ENCODE results near the gene KRT32.

DNA sequence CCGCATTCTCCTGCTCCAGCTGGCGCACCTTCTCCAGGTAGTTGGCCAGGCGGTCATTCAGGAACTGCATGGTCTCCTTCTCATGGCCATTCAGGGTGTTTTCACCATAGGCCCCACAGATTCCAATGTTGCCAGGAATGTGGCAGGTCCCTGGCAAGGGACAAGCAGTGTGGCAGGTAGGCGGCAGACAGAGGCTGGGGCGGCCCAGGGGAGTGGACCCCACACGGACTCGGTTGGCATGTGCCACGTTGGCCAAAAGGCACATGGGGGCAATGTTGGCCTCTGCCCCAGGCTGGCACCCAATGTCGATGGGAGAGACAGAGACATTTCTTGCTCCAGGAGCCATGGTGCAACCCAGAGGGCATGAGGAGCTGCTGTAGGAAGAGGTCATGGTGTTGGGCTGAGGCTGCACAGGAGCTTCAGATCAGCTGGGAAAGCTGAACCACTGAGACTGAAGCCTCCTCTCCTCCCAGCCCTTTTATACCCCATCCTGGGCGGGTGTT lies 26.6 kb downstream of the KRT32 start, which contains the start of gene KRT38:
- TF ChIP-seq, protein P1, sequence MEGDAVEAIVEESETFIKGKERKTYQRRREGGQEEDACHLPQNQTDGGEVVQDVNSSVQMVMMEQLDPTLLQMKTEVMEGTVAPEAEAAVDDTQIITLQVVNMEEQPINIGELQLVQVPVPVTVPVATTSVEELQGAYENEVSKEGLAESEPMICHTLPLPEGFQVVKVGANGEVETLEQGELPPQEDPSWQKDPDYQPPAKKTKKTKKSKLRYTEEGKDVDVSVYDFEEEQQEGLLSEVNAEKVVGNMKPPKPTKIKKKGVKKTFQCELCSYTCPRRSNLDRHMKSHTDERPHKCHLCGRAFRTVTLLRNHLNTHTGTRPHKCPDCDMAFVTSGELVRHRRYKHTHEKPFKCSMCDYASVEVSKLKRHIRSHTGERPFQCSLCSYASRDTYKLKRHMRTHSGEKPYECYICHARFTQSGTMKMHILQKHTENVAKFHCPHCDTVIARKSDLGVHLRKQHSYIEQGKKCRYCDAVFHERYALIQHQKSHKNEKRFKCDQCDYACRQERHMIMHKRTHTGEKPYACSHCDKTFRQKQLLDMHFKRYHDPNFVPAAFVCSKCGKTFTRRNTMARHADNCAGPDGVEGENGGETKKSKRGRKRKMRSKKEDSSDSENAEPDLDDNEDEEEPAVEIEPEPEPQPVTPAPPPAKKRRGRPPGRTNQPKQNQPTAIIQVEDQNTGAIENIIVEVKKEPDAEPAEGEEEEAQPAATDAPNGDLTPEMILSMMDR (IDR thresholded peaks at IDR 0.05), result no peak
- no peak for TF ChIP-seq POLR2A (IDR thresholded peaks at IDR 0.05)
